HG03095 (cell line): ENCODE measurements around the gene TNKS1BP1.
"Not testable (repeated sequence)": the region's sequence is repeated elsewhere in the genome, so short reads cannot be mapped to it uniquely, and the experiment has no call there.

Source experiments
- ATAC-seq: cut with Tn5 transposase; IDR thresholded peaks from one replicate; pipeline ENCODE4 v1.9.1; 2021; ENCODE audit warnings: moderate library complexity; ENCODE audit not compliant: unreplicated experiment

Gene TNKS1BP1

GRCh38 chr11:57296205-57296604, 28.5 kb downstream of the TNKS1BP1 start:
- not testable (repeated sequence) for ATAC-seq

GRCh38 chr11:57294225-57295131, 30.3 kb downstream of the TNKS1BP1 start:
- no peak for ATAC-seq

DNA sequence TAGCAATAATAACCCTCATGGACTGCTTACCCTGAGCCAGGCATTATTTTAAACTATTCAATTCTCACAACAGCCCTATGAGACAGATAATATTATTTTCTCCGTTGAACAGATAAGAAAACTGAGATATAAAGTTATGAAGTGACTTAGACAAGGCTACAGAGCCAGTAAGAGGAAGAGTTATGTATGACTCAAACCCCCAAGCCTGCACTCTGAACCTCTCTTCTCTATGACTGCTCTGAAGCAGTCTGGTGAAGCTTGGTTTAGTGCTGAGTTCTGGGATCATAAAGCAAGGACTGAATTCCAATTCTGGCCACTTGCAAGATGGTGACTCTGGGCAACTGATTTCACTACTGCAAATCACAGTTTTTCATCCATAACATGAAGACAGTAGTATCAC, 34.5 kb downstream of the TNKS1BP1 start:
- no peak for ATAC-seq

GRCh38 chr11:57288771-57289579, 35.8 kb downstream of the TNKS1BP1 start:
- no peak for ATAC-seq

DNA sequence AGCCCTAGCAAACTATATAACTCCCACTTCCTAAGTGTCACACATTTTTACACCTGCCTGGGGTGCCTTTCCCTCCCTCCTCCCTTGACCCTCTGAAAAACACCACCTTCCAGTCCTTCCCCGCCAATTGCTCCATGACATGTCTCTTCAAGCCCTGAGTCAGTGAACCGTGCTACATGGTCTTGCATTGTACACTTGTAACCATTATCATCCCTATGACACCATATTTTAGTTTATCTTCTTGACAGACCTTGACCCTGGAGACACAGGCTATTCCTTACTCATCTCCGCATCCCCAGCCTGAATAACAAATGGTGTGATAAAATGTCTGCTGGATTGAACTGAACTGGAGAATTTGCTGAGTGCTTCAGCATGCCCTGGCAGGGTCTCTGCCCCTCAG, 36.9 kb downstream of the TNKS1BP1 start:
- ATAC-seq = no peak

GRCh38 chr11:57283231-57283990, 41.3 kb downstream of the TNKS1BP1 start:
- no peak for ATAC-seq

- not testable (repeated sequence) for ATAC-seq
Measured at GRCh38 chr11:57281546-57281945, 43.2 kb downstream of the TNKS1BP1 start.

DNA sequence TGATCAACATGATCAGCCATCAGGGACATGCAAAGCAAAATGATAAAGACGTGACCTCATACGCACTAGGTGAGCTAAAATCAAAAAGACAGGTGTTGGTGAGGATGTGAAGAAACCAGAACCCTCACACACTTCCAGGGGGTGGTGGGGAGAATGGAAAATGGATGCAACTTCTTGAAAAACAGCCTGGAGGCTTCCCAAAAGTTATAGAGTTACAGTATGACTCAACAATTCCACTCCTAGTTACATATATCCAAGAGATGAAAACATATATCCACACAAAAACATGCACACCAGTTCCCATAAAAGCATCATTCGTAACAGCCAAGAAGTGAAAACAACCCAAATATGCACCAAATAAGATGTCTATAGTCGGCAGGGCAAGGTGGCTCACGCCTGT, 45.6 kb downstream of the TNKS1BP1 start:
- ATAC-seq = no peak

- ATAC-seq = no peak
Measured at GRCh38 chr11:57278721-57279095, 46.0 kb downstream of the TNKS1BP1 start.

DNA sequence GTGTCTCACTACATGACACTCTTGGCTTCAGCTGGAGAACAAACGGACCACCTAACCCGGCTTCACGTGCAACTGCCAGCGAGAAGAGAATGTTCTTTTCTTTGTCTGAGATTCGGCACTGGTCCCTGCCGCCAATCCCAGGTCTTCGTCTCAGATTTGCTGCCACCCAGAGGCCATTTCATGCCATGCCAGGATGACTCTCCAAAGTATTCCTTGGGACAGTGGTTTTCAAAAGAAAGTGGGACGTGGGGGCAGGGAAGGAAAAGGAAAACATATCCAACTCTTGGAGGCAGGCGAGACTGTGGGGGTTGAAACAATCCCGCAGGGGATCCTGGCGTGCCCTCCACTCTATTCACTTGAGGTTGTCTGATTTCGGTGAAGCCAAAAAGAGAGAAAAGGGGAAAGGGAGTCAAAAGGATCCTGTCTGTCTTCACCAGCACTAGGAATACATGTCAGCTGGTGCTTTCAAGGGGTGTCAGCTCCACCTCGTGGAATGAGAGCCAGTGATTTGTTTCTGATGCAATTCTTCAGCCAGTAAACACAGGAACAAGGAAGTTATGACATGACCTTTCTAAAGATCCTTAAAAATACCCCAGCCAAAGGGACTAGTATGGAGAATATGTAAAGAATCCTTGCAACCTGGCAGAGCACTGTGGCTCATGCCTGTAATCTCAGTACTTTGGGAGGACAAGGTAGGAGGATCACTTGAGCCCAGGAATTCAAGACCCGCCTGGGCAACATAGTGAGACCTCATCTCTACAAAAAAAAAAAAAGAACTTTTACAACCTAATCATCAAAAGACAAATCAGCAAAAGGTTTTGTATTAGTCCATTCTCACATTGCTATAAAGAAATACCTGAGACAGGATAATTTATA, 46.7 kb downstream of the TNKS1BP1 start:
- peak; percentile 83 for ATAC-seq

DNA sequence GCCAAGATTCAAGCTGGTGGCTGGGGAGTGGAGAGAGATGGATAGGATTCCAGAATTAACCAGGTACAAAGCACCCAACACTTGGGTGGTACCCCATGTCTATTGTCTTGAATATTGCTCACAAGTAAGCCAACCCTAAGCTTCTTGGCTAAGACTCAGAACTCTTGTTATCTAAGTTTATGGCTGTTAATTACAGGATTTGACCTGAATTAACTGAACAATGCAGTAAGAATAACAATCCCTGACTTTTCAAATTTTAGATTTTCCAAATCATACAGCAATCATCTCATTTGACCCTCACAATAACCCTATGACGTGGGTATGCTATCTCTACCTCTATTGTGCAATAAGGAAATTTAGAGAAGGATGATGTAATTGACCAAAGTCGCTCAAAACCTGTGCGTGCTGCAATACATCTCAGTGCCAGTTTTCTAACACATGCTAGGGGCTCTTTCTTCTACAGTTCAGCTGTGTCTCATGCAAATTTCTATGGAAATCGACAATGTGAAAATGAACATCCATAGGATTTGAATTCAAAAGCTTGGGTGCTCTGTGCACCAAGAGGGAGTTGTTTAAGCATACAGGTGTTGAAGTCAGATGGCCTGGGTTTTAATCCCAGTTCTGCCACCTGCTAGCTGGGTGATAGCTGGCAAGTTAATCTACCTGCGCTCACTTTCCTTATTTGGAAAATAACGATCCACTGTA, 47.6 kb downstream of the TNKS1BP1 start:
- ATAC-seq = no peak

DNA sequence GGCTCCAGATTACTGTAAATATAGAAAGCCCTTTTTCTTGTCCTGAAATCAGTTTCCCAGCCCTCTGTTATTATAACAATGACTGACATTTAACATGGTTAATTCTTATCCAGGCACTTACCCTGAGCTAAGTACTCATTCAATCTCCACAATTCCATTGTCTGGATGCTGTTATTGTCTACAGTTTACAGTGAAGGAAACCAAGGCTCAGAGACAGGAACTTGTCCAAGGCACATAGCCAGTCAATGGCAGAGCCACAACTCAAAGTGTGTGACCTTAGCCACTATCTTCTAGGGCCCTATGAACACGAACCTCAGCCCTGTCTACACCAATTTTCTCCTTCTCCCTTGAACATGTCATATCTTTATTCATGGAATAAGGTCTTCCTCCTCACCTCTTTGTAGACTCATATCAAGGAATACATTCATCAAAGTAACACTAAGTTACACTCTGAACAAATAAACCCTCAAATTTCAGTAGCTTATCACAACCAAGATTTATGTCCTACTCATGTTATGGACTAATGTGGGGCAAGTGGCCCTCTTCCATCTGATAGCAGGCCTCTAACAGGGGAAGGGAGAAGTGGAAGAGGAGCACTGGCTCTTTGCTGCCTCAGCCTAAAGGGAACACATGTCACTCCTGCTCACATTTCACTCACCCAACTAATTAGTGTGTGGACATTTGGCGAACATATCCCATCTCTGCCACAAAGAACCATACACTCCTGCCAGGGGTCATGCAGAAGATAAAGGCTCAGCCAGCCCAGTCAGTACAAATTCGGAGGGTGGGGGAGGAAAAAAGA, 48.4 kb downstream of the TNKS1BP1 start:
- no peak for ATAC-seq

DNA sequence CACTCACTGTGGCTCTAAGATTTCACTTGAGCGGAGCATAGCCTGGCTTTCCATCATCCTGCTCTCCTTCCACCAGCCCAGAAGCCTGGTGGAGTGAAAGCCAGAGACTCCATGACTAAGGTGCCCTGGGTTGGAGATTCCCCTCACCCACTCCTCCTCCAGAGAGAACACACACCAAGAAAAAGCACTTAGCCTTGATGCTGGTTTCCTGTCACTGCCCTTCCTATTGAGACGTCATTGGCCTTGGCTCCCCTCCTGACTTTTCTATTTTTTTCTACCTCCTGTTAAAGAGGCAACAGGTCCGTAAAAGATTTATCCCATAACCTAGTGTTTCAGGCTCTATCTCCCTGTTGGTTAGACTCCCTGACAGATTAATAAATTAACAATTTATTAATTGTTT, 49.2 kb downstream of the TNKS1BP1 start:
- no peak for ATAC-seq

- ATAC-seq = no peak
Measured at GRCh38 chr11:57274904-57275498, 49.8 kb downstream of the TNKS1BP1 start.

DNA sequence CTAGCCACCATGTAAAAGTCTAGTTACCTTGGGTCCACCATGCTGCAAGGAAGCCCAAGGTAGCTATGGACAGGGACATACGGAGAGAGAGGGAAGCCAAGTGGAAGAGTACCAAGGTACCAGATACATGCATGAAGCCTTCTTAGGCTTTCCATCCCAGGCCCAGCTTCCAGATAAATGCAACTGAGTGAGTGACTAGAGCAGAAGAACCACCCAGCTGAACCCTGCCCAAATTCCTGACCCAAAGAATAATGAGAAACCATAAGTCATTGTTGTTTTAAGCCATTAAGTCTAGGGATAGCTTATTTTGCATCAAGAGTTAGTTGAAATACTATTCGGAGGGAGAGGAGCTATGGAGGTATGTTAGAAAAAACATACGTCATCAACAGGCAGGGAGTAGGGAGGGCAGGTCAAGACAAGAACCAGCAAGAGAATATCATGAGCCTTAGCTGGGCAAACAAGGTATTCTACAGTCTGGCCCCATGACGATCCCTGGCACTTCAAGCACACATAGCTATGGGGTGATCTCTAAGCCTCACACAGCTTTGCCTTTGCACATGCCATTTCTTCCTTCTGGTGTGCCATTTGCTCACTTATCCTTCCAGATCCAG, 51.2 kb downstream of the TNKS1BP1 start:
- no peak for ATAC-seq

GRCh38 chr11:57269571-57270021, 55.2 kb downstream of the TNKS1BP1 start:
- no peak for ATAC-seq

GRCh38 chr11:57266157-57266556, 58.6 kb downstream of the TNKS1BP1 start:
- ATAC-seq = no peak

DNA sequence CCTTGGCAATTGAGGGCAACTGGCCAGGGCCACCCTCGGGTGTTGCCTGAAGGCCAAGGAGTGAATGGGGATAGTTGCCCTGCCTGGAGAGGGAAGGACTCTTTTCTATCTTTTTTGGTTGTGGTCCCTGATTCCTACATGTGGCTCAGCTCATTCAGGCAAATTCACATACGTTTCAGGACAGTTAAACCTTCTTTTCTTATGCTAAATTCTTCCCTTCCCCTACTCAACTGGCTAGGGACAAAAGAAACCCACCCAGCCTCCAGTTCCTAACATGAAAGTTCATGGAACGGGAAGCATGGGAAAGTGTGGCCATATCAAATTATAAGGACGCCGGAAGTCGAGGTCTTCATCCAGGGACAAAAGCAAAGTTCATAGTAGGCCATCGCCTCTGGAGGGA, 61.4 kb downstream of the TNKS1BP1 start:
- no peak for ATAC-seq
